CD4-positive, alpha-beta T cell treated with Interleukin-1 beta for 1 hour (primary cell): Measurements from ENCODE around the gene ST3GAL3.

ENCODE experiments used
- DNase-seq, 2 donors: peaks; one replicate each; pipeline ENCODE4 v3.0.0-alpha.2; 2020 to 2022

Gene ST3GAL3

DNA sequence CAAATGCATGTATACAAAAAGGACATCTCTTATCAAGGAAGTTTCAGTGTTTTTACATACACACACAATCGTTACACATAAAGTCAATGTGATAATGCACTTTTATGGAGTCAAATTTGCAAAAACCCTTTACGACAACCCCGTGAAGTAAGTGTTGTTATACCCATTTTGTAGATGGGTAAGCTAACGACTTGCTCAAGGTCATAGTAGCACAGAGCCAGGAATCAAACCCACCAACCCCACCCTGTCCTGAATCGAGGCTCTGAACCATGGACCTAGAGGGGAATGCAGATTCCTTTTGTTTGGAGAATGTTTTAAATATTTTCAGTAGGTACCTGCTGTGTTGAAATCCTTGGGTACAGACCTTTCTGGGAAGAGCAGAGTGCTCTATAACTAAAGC lies 148.9 kb downstream of the ST3GAL3 start:
- no peak for DNase-seq

DNA sequence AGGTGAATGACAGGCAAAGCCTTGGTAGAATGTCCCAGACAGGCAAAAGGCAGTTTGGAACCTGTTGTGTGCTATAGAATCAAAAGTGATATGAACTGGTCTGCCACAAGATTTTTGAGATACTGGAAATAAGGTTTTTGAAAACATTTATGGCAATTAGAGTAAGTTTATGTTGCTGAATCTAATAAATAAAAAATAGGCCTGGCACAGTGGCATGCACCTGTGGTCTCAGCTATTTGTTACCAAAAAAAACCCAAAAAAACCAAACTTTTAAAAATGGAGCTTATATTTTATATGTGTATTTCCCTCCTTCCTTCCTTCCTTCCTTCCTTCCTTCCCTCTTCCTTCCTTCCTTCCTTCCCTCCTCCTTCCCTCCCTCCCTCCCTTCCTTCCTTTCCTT lies 149.8 kb downstream of the ST3GAL3 start:
- DNase-seq = no peak

DNA sequence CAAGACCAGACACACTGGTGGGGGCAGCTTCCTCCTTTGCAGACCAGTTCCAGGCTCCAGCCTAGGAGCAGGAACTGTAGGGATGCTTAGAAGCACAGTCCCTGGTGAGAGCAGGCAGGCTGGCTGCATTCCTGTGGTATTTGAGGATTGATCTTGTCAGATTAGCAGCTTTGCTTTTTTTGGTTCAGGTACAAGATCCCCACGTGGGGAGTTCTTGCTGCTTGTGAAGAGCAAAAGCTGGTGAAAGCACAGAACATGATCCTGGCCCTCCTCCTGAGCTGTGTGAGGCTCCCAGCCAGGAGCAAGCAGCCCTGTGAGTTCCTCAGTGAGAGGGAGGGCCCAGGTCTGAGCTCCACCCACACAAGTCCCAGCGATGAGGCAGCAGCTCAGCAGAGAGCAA lies 151.0 kb downstream of the ST3GAL3 start:
- DNase-seq = no peak

DNA sequence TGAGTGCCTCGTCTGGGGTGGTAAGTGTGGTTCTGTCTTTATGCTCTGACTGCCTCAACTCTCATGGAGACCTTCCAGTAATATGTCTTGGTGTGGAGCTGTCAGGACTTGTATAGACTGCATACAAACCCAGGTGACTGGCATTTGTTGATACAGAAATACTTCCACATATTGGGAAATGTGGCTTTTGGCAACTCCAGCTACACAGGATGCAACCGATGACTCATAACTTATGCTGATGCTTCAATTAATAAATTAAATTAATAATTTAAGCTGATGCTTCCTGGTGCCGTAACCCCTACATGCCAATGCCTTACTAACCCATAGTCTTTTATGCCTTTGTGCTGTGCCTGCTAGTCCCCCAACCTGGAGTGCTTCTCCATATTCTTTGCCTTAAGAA lies 154.0 kb downstream of the ST3GAL3 start:
- no peak for DNase-seq

DNA sequence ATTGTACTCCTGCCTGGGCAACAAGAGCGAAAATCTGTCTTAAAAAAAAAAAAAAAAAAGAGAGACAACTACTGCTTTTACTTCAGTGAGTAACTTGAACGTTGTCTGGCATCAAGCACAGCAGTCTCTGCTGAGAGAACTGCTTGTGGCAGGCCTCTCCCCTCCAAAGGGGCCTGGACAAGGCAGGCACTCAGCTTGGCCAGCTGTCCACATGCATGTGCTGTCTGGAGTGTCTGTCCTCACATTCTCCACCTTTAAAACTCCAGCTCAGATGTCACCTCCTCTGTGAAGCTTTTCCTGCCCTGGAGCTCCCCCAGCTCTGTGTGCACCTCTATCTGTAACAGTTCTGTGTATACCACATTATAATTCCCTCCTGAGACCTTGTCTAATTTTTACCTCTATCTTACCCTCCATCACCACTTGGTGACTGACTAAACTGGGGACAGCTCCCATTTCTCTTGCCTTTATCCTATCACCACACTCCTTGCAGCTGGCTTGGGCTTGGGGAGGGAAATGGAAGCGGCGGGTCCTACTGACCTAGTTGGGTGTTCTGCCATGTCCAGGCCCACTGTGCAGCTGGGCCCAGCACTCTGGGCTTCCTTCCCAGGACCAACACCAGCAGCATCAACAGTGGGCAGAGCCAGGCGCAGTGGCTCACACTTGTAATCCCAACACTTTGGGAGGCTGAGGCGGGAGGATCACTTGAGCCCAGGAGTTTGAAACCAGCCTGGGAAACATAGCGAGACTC lies 154.8 kb downstream of the ST3GAL3 start:
- DNase-seq = no peak

DNA sequence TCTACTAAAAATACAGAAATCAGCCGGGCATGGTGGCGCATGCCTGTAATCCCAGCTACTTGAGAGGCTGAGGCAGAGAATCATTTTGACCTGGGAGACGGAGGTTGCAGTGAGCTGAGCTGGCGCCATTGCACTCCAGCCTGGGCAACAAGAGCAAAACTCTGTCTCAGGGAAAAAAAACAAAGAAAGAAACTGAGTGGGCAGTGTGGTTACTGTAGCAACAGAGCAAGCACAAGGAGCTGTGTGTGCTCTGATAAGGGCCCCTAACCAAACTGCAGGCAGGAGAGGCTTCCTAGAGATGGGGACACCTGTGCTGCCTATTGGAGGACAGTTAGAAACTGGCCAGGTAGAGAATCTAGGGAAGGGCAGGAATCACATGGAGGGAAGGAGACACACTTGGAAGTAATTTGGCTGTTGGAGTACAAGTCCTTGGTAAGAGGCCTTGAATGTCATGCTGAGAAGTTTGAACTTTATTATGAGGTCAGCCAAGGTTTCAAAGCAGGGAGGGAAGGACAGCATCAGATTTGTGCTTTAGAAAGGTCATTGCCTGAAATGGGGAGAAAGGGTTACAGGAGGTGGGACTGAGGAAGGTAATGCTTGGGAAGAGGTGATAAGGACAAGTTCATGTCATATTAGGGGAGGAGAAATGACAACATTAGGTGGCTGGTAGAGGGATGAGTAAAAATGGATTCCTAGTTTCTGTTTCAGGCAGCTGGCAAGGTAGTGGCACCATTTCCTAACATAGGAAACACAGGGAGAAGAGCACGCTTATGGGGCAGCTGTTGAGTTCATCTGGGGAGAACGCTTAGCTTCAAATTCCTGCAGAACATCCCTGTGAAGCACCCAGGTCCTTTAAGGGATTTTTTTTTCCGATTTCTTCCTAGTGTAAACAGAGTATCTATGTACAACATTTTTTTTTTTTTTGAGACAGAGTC lies 157.0 kb downstream of the ST3GAL3 start:
- DNase-seq = no peak

DNA sequence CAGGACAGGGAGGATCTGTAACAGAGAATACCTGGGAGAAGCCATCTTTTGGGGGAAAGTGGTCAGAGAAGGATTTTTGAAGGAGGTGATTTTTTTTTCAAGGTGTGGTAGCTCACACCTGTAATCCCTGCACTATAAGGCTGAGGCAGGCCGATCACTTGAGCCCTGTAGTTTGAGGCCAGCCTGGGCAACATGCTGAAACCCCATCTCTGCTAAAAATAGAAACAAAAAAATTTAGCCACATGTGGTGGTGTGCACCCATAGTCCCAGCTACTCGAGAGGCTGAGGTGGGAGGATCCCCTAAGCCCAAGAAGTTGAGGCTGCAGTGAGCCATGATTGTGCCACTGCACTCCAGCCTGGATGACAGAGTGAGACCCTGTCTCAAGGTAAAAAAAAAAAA lies 158.9 kb downstream of the ST3GAL3 start:
- no peak for DNase-seq

DNA sequence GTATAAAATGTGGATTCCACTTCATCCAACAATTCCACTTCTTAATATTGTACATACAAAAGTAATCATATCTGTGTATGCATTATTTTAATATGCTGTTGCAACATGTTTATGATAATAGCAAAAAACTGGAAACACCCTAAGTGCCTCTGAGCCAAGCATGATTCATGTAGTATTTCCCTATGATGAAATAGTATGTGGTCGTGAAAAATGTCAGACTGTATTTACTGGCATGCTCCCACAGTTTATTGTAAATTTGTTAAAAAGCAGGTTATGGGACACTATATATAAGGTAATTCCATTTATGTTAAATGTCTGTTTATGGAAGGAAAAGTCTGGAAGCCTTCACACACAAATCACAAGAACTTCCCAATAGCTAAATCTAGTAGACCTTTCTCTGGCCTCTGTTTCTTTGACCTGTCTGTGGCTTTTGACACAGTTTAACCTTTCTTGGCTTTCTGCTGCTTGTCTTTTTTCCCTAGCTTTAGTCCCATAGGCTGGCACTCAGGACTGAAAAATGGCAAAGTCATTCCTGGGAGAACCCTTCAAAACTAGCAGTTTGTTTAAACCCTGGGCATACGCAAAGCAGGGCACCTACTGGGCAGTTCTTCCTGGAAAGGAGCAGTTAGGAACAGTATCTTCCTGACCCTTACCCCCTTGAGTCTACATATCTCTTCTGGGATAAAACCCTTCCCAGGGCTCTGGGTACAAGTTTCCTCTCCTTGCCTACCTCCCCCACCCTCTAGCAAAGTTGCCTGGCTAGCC lies 160.8 kb downstream of the ST3GAL3 start:
- DNase-seq = no peak

DNA sequence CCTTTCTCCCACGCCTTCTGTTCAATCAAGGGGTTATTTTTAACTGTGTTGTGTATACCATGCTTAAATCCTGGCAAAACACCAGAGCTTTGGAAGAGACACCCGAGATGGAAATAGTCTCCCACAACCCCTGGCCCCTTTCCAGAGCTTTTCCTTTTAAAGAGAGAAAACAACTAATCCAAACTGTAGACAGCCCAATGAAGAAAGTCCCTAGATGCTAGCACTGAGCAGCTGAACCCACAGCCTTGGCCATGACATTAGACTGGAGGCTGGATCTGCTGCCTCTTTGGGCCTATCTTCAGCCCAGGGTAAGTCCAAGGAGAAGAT lies 161.4 kb downstream of the ST3GAL3 start:
- DNase-seq = no peak

DNA sequence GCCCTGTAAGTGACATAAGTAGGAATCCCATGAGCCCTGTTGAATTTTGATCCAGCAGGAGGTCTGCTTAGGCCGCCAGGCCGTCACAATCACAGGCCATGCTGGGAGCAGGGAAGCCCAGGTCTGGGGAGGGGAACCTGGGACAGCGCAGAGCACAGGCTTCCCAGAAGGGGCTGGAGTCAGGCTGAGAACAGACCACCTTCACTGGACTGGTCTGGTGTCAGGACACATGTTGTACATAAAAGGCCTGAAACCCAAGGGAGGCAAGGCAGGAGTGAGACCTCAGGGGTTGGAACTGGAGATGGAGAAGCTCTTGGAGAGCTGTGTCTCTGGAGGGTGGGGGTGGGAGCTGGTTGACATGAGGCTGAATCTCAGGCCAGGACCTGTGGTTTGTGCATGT lies 163.0 kb downstream of the ST3GAL3 start:
- no peak for DNase-seq

DNA sequence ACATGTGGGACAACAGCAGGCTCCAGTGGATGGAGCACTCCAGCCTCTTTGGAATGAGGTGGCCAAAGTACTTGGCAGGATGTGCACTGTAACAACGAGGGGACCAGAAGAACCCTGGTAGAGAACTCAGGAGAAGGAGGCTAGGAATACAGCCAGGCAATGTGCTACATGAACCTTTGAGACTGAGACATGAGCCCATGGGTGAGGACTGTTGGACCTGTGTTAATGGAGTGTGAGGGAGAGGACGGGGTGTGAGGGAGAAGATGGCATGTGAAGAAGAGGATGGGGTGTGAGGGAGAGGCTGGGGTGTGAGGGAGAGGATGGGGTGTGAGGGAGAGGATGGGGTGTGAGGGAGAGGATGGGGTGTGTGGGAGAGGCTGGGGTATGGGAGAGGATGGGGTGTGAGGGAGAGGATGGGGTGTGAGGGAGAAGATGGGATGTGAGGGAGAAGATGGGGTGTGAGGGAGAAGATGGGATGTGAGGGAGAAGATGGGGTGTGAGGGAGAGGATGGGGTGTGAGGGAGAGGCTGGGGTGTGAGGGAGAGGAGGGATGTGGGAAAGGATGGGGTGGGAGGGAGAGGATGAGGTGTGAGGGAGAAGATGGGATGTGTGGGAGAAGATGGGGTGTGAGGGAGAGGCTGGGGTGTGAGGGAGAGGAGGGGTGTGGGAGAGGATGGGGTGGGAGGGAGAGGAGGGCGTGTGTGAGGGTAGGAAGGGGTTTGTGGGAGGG lies 164.0 kb downstream of the ST3GAL3 start:
- no peak for DNase-seq

DNA sequence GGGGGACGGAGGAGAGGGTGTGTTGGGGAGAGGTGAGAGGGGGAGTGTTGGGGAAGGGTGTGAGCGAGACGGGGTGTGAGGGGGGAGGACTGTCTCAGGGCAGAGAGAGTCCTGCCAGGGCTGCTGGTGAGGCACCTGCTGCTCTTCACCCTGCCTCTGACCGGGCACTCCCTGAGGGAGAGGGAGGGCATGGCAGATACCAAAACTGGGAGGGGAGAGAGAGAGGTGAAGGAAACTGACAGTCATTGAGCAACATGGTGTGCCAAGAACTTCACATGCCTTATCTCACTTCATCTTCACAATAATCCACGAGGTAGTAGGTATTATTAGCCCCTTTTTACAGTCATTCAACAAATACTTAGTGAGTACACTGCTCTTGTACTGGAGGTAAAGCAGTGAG lies 164.9 kb downstream of the ST3GAL3 start:
- no peak for DNase-seq

DNA sequence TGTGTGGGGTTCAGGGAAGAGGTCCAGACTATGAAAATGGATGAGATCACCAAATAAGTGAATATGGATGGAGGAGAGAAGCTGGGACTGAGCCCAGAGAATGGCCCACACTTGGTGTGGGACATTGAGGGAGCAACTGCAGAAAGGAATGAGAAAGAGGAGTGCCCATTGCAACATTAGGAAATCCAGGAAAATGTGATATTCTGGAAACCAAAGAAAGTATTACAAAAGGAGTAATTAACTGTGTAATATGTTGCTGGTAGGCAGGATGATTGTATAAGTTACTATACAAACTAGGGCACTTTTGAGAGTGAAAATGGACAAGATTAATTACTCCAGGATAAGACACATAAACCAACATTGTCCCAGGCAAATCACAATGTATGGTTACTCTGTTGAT lies 166.5 kb downstream of the ST3GAL3 start:
- no peak for DNase-seq

DNA sequence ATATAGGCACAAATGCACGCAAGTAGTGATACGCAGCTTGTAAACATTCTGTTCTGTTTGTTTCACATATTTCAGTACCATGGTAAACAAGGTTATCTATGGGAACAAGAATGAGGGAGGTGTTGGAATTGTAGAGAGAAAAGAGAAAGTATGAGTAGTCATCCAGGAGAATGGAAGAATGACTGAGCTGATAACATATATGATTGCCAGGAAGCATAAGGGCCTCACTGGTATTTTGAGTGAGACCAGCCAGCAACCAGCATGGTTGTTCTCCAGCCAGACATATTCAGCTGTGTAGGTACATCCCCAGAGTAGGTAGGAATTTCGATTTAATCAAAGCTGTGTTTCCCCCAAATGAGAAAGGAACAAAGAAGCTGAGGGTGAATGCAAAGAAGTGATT lies 167.4 kb downstream of the ST3GAL3 start:
- no peak for DNase-seq

DNA sequence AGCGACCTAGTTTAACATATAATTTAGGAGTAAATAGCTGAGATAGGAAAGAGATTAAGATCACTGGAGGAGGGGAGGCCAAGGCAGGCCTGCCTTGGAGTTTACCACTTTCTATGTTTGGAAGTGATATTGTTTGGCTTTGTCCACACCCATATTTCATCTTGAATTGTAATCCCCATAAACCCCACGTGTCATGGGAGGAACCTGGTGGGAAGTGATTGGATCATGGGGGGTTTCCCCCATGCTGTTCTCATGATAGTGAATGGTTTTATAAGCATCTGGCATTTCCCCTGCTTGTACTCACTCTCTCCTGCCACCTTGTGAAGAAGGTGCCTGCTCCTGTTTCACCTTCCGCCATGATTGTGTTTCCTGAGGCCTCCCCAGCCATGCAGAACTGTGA lies 168.0 kb downstream of the ST3GAL3 start:
- DNase-seq = no peak

DNA sequence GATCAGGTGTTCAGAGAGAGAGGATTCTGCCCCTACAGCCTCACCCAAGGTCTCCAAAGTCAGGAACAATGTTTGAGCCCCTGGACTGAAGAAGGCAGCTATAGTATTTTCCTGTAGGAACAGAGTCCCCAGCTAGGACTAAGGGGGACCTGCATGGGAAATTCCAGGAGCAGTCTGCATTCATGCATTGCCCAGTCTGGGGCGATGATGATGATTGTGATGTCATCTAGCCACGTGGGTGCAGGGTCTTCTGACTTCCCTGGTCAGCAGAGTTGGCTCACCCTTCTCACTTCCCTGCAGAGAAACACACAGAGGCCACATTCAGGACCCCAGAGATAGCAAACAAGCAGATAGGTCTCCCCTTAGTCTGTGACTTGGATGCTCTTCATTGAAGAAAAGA lies 169.8 kb downstream of the ST3GAL3 start:
- DNase-seq = no peak

DNA sequence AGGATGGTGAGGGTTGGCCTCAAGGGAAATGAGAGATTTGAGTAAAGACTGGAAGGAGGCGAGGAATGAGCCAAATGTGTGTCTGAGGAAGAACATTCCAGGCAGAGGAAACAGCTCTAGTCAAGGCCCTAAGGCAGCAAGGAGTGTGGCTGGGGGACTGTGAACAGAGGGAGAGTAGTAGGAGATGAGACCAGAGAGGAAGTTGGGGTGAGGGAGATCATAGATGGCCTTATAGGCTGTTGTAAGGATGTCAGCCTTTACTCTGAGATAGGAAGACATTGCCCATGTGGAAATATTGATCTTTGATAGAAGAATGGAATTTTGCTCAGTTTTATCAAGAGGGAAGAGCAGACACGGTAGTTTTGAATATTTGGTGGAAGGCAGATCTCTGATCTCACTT lies 171.1 kb downstream of the ST3GAL3 start:
- no peak for DNase-seq

DNA sequence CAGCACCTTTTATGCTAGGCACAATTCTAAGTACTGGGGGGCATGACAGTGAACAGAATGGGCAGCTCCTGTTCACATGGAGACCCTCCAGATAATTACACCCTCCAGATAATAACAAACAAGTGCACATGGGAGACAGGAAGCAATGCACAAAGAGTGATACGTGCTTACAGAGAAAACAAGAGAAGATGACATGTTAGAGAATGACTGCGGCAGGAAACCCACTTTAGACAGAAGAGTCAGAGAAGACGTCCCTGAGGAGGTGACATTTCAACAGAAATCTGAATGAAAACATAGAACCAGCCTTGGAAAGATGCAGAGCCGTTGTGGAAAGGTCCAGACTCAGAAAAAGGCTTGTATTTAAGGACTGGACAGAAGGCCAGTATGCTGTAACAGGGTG lies 171.5 kb downstream of the ST3GAL3 start:
- no peak for DNase-seq

DNA sequence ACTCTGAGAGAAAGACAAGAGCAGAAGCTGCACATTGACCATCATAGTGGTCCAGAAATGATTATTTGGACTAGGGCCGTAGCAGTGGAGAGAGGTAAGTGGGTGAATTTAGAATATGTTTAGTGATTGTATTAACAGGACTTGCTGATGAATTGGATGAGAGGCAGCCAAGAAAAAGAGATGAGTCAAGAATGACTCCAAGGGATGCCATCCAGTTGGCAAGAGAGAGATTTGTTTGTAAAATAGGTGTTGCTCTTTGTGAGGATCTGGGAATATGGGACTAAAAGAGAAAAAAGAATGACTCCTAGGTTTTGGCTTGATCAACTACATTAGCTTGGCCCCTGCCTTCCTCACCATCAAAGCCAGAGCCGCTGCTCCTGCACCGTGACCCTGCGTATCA lies 172.1 kb downstream of the ST3GAL3 start:
- no peak for DNase-seq

DNA sequence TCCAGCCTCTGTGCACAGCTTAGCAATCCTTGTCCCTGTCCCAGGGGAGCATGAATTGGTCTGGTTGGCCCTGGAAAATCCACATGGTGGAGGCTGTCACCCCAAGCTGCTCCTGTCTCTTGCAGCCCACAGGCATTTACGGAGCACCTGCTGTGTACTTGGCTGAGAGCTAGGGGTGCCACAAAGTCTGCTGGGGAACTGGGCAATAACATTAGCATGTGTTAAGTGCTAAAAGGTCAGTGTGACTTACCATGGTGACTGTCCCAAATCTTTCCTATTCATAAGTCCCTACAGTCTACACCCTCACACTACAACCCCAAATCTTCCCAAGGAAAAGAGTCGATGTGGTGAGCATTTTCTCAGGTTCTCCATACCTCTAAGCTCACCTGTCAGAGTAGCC lies 172.7 kb downstream of the ST3GAL3 start:
- no peak for DNase-seq

DNA sequence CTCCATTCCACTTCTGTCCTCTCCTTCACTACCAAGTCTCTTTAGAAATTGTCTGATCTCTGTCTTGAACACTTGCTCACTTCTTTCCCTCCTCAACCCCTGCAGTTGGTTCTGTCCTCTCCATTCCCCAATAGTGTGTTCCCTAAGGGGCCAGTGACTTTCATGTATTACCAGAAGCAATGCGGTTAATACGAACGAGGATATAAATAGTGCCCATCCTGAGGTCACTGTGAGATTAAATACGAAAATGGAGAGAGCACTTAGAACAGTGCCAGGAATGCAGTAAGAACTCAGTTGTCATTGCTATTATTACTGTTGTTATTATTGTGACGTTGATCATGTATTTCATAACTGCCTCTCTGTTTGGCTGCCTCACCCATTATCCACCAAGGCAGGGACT lies 173.3 kb downstream of the ST3GAL3 start:
- DNase-seq = no peak

DNA sequence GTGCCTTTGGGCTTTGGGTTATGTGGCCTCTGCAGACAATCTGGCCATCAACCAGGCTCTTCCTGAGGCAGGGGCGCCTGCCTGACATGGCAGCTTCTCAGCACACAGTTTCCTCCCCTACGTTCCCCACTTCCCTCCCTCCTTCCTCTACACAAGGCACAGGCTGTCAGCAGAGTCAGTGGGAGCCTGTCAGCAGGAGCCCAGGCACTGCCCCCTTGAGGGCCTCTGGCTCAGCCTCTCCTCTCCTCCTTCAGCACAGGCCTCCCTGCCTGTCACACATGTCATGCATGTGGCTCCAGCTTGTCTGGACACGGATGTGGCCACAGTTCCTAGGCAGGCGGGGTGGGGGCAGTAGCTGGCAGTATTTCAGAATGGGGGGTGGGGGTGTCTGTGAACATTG lies 174.1 kb downstream of the ST3GAL3 start:
- DNase-seq = no peak

DNA sequence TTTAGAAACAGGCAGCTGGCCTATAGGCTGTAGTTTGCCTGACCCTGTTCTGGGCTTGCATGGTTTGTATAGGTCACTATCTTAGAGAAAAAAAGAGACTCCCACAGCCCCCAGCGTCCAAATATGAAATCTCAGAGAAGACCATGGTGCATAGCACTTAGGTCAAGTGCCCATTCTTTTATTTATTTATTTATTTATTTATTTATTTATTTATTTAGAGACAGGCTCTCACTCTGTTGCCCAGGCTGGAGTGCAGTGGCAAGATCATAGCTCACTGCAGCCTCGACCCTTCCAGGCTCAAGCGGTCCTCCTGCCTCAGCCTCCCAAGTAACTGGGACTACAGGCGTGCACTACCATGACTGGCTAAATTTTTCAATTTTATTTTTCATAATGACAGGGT lies 175.4 kb downstream of the ST3GAL3 start:
- DNase-seq = no peak
